Measurements from ENCODE around the gene C5orf47. TPM values are rescaled to one million over a fixed set of nuclear protein-coding genes. Genes with fewer than 3 reads are reported as not detected.

C5orf47 gene
- total and polyA plus RNA-seq, 2 of the 4 experiments (the other 2 are of a cell fraction), result not detected

- Histone ChIP-seq H2BK120ac (ENCODE audit: low read depth, low read length) (no peak overlapping the region), H3K79me1 (ENCODE audit: low read depth in 1 of 2, low read length in 2 of 2) (no peaks in the 10 kb centered on the region), H2BK5ac (ENCODE audit: low read depth, low read length, poor library complexity, severe bottlenecking) (no peak overlapping the region), H4K8ac (ENCODE audit: low read depth in 2 of 2, low read length in 2 of 2) (no peak overlapping the region), H3K27ac (ENCODE audit: insufficient read depth, low read length) (no peak overlapping the region), H2AFZ (replicated peaks; ENCODE audit: low read length, poor library complexity) (no peak overlapping the region), H3K56ac (ENCODE audit: extremely low read depth, insufficient read depth, low read length) (no peak overlapping the region), H3K18ac (ENCODE audit: low read depth, low read length) (no peak overlapping the region), H3K27me3 (ENCODE audit: control insufficient read depth, insufficient read depth, low read length) (no peaks in the 10 kb centered on the region), H3K4ac (ENCODE audit: low read depth, low read length) (no peak overlapping the region), H3K14ac (replicated peaks; ENCODE audit: low read depth, low read length) (no peak overlapping the region), H2AK5ac (ENCODE audit: low read depth, low read length) (no peak overlapping the region), H3K9me3 (ENCODE audit: control insufficient read depth, insufficient read depth, low read length) (no peaks in the 10 kb centered on the region), H4K5ac (ENCODE audit: low read depth, low read length) (no peak overlapping the region), H3K4me3 (ENCODE audit: insufficient read depth, low read depth, low read length) (no peak overlapping the region), H2BK20ac (ENCODE audit: low read depth, low read length) (no peak overlapping the region), H3K4me2 (ENCODE audit: low read depth, low read length) (no peak overlapping the region), H3K36me3 (ENCODE audit: control insufficient read depth, insufficient read depth, low read length) (no peaks in the 10 kb centered on the region), H4K91ac (ENCODE audit: insufficient read depth, low read depth, low read length) (no peak overlapping the region), H2AK9ac (replicated peaks; ENCODE audit: low read depth, low read length, poor library complexity) (no peak overlapping the region), H3K23ac (ENCODE audit: low read depth, low read length) (no peak overlapping the region), H3K4me1 (ENCODE audit: control insufficient read depth, insufficient read depth, low read length) (no peaks in the 10 kb centered on the region), H3K9ac (ENCODE audit: low read depth, low read length) (no peak overlapping the region), H3K9me1 (ENCODE audit: insufficient read depth, low read length) (no peaks in the 10 kb centered on the region), H2BK15ac (ENCODE audit: low read depth, low read length) (no peak overlapping the region), H4K20me1 (ENCODE audit: insufficient read depth, low read length) (no peaks in the 10 kb centered on the region)
- BruUV-seq (replicated peaks), result no TSS peak
- TF ChIP-seq POLR2A (IDR thresholded peaks at IDR 0.05; ENCODE audit: low read depth, low read length) (no peak), USF2 (IDR thresholded peaks at IDR 0.05; ENCODE audit: low read depth, low read length) (no peak), SMC3 (IDR thresholded peaks at IDR 0.05; ENCODE audit: low read depth, low read length) (no peak), NFE2L2 (IDR thresholded peaks at IDR 0.05; ENCODE audit: low read depth, low read length) (no peak), RFX5 (IDR thresholded peaks at IDR 0.05; ENCODE audit: low read depth, low read length) (no peak), CTCF (conservative IDR thresholded peaks at IDR 0.05; ENCODE audit: low read depth, low read length) (no peak)
- WGBS, 2 experiments (ENCODE audit: extremely low coverage in 2 of 2, insufficient read length in 1 of 2), result no CpG with 5 or more reads among the region's 3 CpGs
- ChIA-PET CTCF (no interaction called here), POLR2A (ENCODE audit: unreplicated experiment) (no interaction called here)
- in situ Hi-C loops (cut with MboI; ENCODE audit: low sequenced_read_pairs), result no loop called here
- no peak for DNase-seq
- intact Hi-C loops (cut with micrococcal nuclease), result no loop called here
- ATAC-seq (ENCODE audit: low read depth), result no peak
- dilution Hi-C loops (cut with HindIII; ENCODE audit: low sequenced_read_pairs, unreplicated experiment), result no loop called here
These were observed 64.9 kb downstream of the C5orf47 start for GRCh38 chr5:174053905-174054304.

Other genes starting within 250 kb of the C5orf47 start
- 22.6 and 24.2 TPM in 2 replicates for gene CPEB4, start 100.8 kb upstream of the C5orf47 start, total RNA-seq (2012; rRNA removed)
- gene CPEB4, start 100.8 kb upstream of the C5orf47 start, polyA plus RNA-seq (2012; rRNA removed), result 7.8 and 8.5 TPM in 2 replicates
- gene NSG2, start 56.5 kb downstream of the C5orf47 start, total RNA-seq (2012; rRNA removed), result not detected in 2 replicates
- gene NSG2, start 56.5 kb downstream of the C5orf47 start, polyA plus RNA-seq (2012; rRNA removed), result not detected in 2 replicates

Data from IMR-90 (cell line).